Ovary (tissue), 3 donors: Measurements from ENCODE around the gene SPOCK1.

Experiments
- CTCF ChIP-seq, 3 donors: fragments of 450-650 bp in 2 of 3; fragments of 200-600 bp in 1 of 3; IDR thresholded peaks; one replicate each; pipeline versions ENCODE4 v1.5.1 to v1.8.0; 2016 to 2022; ENCODE audit warnings: antibody characterized with exemption in 3 of 3, mild to moderate bottlenecking in 1 of 3
- EP300 ChIP-seq: sonication (generic); formaldehyde crosslinking; IDR thresholded peaks from one replicate; pipeline ENCODE4 v1.6.1; 2017; ENCODE audit warnings: antibody characterized with exemption
- POLR2A ChIP-seq: fragments of 450-650 bp; IDR thresholded peaks from one replicate; pipeline ENCODE4 v1.6.1; 2017; ENCODE audit warnings: antibody characterized with exemption, mild to moderate bottlenecking, moderate library complexity
- donor health status: DM: no; HTN: no; CAD: no.

DNA sequence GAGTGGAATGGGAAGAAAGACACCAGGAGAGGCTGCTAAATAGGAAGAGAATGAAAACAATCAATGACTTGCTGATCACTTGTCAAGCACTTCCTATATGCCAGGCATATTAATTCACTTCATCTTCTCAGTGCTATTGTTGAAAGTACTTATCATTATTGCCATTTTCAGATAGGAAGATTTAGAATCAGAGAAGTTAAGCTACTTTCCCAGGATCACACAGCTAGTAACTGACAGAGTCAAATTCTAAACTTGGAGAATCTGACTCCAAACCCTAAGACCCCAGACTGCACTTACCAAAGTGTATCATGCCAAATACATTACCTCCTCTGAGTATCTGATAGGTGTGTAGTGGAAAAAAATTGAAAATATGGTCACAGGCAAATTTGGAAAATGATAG is 236.3 kb downstream of the SPOCK1 start:
- TF ChIP-seq POLR2A (no peak), CTCF (IDR thresholded peaks at IDR 0.05) (no peak), EP300 (no peak)
